ENCODE data around the gene KXD1.

Gene KXD1

GRCh38 chr19:18617562-18617961 lies 59.9 kb downstream of the KXD1 start:
- no peak for TF ChIP-seq ZNF274 (IDR thresholded peaks at IDR 0.05; ENCODE audit: low read depth, low read length)
- no peak overlapping the region for H3K4me3 ChIP-seq (ENCODE audit: low read length)

- no peak for TF ChIP-seq ZNF274 (IDR thresholded peaks at IDR 0.05; ENCODE audit: low read depth, low read length)
- no peak overlapping the region for H3K4me3 ChIP-seq (ENCODE audit: low read length)
Observed at GRCh38 chr19:18618236-18618635, 60.6 kb downstream of the KXD1 start.

Measured in GM08714 (cell line).